ENCODE measurements around the gene PC.
"Not testable (repeated sequence)": the region's sequence is repeated elsewhere in the genome, so short reads cannot be mapped to it uniquely, and the experiment has no call there.

The PC gene

DNA sequence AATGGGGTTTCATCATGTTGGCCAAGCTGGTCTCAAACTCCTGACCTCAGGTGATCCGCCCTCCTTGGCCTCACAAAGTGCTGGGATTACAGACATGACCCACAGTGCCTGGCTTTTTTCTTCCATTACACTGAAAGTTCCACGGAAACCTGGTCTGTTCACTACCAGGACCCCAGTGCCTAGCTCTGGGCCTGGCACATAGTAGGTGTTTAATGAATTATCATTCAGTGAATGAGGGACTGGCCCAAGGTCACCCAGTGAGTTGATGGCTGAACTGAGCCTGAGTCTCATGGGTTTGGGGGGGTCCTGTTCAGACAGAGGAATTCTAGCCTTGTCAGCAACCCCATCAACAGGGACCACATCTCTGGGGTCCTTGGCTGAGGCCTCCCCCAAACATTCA, 20.0 kb upstream of the PC start:
- no peak for DNase-seq

DNA sequence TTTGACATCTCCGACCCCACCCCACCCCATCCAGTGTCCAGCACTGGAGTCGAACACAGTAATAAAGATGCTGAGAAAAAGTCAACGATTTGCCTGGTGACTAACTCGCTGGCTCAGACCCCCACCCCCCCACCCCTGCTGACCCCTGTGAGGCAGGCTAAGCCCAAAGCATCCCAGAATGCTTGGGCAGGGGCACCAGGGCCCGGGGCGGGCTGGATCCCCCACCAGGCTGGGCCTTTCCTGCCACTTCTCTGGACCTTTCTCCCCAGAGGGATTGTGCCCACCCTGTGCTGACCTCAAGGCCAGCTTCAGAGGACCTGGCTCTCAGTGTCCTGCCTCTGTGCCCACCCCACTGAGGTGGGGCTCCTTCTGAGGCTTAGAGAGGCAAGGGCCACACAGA, 18.7 kb upstream of the PC start:
- no peak for DNase-seq

DNA sequence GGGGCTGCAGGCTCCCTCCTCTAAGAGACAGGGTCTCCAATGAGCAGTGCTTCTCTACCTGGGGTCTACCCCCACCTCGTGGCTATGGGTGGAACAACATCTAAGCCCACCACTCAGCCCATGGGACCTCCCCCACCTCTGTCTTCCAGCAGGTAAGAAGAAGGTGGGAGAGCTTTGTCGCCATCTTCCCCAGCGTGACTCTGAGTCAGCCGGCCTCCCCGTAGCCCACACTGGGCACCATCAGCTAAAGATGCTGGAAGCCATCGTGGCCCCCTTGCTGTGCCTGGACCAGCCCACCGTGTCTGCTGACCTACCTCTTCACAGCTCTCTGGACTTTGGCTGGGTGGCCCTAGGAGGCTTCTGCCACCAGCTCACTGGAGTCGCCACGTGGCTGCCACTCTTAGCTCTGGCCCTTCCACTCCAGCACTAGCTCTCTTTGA, 17.9 kb upstream of the PC start:
- DNase-seq: no peak

DNA sequence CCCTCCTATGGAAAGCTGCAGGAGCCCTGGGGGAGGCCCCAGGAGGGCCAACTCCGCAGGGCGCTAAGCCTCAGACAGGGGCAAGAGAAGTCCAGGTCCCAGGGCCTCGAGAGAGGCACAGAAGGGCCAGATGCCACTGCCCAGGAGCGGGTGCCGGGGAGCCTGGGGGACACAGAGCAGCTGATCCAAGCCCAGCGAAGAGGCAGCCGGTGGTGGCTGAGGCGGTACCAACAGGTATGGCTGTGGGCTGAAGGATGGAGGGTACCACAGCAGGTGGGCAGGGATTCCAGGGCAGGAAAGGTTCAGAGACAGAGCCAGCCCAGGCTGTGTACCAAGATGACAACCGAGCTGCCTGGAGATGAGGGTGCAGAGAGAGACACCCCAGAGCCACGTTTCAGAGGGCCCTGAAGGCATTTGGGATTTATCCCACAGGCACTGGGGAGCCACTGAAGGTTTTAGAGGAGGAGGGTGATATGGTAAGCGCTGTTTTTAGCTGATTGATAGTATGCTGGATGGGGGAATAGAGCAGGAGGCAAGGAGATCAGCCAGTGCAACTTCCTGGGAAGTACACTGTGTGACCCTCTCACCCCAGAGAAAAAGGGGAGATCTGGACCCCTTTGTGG, 17.3 kb upstream of the PC start:
- DNase-seq: no peak

DNA sequence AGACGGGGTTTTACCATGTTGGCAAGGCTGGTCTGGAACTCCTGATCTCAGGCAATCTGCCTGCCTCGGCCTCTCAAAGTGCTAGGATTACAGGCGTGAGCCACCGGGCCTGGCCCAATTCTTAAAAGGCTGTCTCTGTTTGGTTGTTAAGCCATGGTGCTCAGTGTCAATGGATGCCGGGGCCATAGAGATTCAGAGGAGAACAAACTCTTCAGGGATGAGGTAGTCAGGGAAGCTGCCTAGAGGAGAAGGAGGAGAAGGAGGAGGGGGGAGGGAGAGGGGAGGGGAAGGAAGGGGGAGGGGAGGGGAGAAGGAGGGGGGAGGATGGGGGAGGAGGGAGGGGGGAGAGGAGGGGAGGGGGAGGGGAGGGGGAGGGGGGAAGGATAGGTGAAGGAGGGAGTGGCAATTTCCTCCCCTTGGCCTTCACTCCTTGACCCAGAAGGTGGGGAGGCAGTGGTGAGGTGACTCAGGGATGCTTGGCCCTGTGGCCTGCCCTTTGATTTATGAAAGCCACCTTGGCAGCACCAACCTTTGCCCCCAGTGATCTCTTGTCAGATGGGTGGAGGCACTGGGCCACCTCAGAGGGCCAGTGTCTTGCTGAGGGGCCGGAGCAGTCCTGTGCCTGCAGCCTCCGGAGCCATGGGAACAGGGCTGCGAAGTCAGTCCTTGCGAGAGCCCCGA, 16.7 kb upstream of the PC start, which contains the start of gene C11orf86:
Gene C11orf86, plus strand, starts transcription at position 581 of the 681 bp plus-strand sequence. Its CDS starts 59 bp downstream, at position 640.
- DNase-seq: no peak

DNA sequence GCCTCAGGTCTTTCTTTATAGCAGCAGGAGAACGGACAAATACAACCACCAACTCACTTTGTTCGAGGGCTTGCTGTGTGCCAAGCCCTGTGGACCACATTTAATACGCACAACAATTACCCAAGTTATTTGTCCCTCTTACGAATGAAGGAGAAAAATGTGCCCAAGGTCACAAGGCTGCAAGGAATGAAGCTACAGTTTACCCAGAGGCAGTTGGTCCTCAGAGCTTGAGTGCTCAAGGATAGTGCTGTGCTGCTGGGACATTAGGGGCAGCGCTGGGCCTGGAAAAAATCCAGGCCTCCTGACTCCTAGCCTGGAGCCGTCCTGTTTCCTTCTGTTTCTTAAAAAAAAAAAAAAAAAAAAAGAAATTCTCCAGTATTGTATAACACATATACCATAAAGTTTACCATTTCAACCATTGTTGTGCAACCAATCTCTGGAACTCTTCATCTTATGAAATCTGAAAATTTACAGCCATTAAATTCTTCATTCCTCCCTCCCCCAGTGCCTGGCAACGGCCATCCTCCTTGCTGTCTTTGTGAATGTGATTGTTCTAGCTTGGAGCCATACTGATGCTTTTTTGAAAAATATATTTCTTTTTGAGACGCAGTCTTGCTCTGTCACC, 15.9 kb upstream of the PC start:
- no peak for DNase-seq

DNA sequence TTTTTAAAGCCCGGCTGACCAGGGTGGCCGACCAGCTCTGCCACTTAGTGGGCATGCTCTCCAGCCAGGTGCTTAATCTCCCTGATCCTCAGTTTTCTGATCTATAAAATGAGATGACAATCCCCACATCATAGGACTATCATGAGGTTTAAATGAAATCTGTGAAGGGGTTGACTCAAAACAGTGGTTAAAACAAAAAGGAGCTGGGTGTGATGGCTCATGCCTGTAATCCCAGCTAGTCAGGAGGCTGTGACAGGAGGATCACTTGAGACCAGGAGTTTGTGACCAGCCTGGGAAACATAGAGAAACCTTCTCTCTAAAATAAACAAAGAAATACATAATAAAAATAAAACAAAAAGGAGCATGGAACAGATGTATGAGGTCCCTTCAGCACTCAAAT, 13.3 kb upstream of the PC start:
- DNase-seq: no peak

DNA sequence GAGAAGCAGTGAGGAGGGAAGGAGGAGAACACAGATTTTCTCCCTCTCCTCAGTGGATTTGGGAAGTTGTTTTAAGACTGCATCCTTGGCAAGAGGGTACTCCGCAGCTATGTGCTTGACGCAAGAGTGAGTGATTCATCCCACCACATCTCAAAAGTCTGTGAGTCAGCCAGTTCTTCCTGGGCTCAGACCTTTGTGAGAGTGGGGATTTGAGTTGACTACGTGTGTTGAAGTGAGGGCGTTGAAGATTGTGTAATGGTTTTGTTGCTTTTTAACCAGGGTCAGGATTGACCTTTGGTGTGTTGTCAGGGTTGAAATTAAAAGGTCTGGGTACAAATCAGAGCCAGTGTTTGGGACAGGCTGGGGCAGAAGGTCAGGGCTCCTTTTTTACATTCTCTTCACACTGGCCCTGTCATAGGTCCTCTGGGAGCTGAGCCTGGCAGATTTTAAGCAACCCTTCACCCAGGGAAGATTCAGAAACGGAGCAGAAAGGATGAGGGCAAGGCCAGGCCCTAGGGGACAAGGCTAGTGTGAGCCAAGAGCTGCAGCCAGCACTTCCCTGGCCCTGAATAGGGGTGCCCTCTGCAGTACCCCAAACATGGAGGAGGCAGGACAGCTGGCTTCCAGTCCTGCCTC, 12.7 kb upstream of the PC start:
- DNase-seq: no peak

DNA sequence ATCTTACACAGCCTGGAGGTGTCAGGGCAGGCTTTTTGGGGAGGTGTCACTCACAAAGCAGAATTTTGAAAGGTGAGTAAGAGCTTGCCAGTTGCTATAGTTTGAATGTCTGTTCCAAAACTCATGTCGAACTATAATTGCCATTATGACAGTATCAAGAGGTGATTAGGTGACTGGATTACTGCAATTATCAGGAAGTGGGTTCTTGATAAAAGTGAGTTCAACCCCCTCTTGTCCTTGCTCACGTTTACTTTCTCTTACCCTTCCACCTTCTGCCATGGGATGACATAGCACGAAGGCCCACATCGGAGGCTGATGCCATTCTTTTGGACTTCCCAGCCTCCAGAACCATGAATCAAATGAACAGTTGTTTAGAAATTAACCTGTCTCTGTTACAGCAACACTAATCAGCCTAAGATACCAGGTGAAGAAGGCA, 12.2 kb upstream of the PC start:
- DNase-seq: no peak

DNA sequence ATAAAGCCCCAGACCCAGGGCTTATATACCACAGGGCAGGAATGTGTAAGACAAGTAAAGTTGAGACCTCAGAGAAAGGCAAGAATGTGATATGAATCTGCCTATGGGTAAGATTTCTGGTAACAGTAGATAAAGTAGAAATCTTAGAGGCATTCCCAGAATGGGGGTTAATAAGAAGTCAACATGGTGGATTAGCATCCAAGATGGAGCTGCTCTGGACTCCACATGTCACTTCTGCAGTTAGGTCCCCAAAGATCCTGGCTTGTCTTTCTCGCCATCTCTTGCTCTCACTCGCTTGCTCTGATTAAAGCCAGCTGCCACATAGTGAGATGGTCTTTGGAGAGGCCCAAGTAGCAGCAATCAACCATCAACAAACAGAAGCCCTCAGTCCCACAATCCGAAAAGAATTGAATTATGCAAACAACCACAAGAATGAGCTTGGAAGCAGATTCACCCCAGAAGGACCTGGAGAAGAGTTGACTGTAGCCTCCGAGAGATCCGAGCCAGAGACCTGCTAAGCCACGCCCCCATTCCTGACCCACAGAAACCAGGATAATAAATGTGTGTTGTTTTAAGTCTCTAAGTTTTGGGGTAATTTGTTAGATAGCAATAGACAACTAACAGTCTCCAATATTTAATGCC, 11.5 kb upstream of the PC start:
- DNase-seq: no peak

DNA sequence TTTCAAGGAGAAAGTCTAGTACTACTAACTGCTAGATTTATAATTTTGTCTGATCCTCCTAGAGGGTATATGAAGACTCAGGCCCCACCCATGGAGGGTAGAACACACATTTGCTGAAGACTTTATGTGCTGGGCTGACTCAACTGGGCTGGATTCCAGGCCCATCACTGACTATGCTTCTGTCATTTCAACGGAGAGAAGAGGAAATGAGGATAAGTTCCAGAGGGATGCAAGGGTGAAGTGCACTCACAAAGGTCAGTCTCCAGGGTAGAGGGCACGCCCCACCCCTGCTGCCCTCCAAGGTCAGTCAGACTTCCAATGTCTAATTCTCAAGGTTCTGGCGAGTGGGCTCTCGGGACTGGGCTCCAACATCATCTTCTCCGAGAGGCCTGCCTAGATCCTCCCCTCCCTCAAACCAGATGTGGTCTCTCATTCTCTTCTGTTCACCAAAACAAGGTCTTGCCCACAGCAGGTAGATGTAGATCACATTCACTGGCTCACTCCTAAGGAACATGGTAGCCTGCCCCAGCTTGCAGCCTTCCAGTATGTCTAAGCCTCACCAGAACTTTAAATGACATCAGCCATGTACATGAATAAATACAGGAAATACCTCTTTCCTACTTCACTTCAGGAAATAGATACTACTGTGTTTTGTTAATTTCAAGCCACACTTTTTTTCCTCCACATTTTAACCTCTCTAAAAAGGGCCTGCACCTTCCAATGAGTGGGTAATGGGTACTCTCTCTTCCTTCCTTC, 9.7 kb upstream of the PC start:
- DNase-seq: no peak

DNA sequence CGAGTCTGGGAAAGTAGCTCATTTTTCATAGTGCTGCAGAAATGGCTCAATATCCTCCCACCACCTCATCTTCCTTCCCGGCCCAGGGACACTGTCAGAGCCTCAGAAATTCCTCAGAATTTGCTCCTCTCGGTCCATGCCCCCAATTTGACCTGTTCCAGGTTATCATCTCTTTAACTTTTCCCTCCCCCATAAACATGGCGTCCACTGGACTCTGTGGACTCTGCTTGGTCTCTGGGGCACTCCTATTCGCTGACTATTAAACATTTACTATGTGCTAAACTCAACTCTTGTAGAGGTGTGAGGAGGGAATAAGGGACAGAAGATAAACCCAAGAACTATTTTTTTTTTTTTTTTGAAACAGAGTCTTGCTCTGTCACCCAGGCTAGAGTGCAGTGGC, 8.2 kb upstream of the PC start:
- DNase-seq: no peak

DNA sequence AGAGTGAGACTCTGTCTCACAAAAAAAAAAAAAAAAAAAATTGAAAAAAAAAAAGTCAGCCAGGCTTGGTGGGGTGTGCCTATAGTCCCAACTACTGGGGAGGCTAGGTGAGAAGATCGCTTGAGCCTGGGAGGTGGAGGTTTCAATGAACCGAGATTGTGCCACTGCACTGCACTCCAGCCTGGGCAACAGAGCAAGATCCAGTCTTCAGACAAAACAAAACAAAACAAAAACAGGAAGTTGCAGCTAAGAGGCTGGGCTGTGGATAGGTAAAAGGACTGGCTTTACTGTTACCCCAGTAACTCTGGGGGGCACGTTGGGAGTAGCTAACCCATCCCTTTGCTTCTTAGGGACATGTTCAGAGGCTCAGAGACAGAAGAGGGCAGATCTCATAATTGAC, 6.3 kb upstream of the PC start:
- no peak for DNase-seq

DNA sequence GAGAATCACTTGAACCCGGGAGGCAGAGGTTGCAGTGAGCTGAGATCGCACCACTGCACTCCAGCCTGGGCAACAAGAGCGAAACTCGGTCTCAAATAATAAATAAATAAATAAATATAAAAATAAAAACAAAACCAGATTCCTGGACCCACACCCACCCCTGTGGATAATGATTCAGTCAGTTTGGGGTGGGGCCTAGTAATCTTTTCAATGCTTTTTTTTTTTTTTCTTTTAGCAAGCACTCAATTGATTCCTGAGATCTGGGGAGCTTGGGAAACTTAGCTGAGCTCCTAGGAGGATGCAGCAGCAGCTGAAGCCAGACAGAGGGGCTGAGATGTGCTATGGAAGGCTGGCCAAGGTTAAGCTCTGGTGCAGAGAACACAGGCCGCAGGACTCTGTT, 4.6 kb upstream of the PC start:
- DNase-seq: no peak

DNA sequence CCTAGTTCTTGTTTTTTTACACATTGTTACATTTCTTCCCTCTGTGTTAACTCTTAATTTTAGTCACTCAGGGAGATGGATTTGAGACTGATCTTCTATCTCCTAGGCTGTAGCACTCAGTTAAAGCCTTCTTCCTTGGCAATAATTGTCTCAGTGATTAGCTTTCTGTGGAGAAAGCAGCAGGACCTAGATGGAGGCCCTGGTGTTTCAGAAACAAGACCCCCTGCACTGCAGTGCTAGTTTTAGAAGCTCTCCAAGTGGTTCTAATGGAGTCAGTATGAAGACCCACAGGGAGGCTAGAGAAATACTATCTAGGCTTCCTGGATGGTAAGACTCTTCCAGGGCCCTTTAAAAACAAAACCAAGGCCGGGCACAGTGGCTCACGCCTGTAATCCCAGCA, 4.1 kb upstream of the PC start:
- DNase-seq: no peak

DNA sequence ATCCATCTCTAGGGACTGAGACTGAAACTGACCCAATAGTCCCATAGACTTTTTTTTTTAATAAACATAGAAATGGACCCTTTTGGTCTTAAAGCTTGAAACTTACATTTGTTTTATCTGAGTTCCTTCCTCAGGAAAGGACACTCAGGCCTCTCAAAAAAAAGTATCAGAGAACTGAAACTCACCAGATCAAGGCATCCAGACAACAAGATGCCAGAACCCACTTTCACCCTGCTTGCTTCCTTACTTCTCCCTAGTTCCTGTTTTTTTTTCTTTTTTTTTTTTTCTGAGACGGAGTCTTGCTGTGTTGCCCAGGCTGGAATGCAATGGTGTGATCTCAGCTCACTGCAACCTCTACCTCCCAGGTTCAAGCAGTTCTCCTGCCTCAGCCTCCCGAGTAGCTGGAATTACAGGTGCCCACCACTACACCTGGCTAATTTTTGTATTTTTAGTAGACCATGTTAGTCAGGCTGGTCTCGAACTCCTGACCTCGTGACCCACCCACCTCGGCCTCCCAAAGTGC, 3.6 kb upstream of the PC start:
- DNase-seq: not testable (repeated sequence)

DNA sequence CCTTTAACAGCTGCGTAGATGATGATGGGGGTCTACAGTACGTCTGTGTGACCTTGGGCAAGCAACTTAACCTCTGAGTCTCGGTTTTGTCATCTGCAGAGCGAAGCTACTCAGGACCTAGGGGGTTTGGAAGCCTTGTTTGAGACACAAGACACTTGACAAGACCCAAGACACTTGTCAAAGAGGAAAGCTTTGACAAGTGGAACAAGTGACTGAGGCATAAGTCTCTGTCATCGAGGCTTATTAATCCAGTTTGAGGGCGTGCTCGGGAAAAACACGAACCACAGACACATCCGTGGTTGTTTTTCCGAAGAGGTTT, 732 bp upstream of the PC start:
- DNase-seq: no peak

DNA sequence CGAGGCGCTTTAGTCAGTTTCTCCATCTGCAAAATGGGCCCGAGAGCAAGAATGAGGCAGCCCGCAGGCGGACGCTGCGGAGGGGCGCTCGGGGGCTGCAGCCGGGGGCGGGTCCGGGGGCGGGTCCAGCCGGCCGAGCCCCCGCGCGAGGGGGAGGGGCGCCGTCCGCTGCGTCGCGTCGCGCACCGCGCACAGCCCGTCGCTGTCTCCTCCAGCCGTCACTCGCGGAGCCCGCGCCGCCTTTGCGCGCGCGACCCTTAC, 282 bp downstream of the PC start:
- no peak for DNase-seq

DNA sequence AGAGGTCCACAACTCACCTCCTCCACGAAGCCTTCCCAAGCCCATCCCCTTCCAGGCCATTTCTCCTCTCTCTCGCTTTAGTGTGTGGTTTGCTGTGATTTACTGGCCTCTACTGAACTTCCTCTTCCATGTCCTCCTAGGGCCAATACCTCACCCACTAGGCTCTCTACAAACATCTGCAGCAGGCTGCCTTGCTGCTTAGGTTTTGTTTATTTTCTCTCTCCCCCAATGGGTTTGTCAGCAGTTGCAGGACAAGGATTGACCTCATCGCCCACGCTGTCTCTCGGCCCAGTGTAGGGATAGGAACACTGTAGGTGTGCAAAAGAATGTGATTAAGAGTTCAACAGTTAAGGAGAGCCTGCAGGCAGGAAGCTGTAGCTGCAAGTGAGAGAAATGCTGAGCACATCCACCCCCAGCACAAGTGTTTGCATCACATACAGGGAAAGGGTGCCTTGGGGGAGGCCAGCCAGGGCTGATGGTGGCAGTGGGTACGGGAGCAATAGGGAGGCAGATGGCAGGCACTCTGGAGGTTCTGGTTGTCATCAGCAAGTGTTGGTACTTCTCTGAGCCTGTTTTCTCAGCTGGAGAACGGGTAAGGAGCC, 1.4 kb downstream of the PC start:
- DNase-seq: no peak

DNA sequence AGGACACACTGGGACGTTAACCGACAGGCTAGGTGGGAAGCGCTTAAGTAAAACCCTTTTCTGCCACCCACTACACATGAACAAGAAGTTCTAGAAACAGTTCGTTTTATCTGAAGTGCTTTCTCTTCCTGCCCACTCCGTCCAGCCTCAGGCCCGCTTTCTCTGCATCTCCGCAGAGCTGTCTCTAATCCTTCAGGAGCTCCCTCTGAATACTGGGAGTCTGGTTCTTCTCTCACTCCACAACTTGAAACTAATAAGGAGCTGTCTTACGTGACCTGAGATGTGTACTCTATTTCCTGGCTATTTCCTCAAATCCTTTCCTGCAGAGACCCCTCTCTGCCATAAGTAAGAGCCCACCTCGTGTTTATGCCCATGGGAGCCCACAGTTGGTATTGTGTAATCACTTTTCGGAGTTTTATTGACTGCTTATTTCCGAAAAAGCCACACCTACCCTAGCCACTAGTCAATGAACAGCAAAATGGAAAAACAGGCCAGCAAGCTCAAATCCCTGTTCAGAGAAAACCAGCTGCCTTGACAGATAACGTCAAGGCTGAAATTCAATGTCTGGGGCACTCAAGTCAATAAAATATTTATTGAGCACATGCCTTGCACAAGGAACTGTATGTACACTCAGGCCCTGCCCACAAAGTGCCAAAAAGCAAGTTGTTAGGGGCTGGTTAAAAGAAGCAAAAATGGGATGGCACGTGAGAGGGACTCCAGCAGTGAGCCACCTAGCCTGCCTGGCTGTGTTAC, 4.9 kb downstream of the PC start:
- DNase-seq: no peak

DNA sequence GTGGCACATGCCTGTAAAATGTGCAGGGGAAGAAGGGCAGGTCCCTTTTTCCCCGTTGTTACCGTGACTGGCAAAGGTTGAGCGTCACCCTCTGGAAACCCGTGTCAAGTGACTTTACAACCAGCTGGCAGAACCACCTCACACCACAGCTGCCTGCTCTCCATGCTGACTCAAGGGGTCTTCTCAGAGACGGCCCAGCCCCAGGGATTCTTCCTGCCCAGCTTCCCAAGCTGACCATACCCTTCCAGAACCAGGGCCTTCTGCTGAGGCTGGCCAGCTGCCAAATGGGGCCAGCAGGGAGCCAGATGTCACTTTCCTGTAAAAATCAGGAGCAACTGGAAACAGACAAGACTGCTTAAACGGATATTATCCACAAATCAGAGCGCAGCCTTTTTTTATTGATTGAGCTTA, 6.3 kb downstream of the PC start:
- no peak for DNase-seq

DNA sequence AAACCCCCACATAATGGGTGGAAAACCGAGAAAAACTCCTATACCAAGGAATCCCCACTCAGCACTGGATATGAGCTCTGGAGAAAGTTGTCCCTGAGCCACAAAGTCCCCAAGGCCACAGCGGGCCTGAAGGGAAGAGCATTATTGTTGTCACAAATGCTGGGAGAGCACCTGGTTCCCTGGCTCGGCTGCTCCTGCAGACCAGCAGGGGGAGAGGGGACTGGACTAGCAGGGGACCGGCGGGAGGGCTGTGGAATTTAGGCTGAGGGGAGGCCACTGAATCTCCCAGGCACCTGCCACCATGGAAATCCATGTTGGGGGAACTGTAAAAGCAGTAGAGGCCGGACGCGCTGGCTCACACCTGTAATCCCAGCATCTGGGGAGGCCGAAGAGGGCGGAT, 7.0 kb downstream of the PC start:
- no peak for DNase-seq

Data from NCI-H748 treated with DMSO at 0.1 percent for 48 hours (cell line).